Measurements from ENCODE around the gene OR13C2.

DNA sequence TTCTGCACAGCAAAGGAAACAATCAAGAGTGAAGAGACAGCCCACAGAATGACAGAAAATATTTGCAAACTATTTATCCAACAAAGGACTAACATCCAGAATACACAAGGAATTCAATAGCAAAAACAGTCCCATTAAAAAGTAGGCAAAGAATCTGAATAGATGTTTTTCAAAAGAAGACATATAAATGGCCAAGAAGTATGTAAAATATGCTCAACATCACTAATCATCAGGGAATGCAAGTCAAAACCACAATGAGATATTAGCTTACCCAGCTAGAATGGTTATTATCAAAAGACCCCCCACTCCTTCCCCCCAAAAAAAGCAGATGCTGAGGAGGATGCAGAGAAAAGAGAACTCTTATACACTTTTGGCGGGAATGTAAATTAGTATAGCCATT is 49.9 kb downstream of the OR13C2 start:
- TF ChIP-seq, protein P1, sequence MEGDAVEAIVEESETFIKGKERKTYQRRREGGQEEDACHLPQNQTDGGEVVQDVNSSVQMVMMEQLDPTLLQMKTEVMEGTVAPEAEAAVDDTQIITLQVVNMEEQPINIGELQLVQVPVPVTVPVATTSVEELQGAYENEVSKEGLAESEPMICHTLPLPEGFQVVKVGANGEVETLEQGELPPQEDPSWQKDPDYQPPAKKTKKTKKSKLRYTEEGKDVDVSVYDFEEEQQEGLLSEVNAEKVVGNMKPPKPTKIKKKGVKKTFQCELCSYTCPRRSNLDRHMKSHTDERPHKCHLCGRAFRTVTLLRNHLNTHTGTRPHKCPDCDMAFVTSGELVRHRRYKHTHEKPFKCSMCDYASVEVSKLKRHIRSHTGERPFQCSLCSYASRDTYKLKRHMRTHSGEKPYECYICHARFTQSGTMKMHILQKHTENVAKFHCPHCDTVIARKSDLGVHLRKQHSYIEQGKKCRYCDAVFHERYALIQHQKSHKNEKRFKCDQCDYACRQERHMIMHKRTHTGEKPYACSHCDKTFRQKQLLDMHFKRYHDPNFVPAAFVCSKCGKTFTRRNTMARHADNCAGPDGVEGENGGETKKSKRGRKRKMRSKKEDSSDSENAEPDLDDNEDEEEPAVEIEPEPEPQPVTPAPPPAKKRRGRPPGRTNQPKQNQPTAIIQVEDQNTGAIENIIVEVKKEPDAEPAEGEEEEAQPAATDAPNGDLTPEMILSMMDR (conservative IDR thresholded peaks at IDR 0.05; ENCODE audit: low read length), result no peak
- TF ChIP-seq EZH2phosphoT487 (IDR thresholded peaks at IDR 0.05; ENCODE audit: borderline replicate concordance, low read depth, low read length), result no peak

Measured in OCI-LY7 (cell line).